GM21447 (cell line): ENCODE data around the gene ATP6V1F.

ENCODE experiments used
- ATAC-seq: cut with Tn5 transposase; IDR thresholded peaks from one replicate; pipeline ENCODE4 v1.9.1; 2021; ENCODE audit not compliant: unreplicated experiment

ATP6V1F gene

DNA sequence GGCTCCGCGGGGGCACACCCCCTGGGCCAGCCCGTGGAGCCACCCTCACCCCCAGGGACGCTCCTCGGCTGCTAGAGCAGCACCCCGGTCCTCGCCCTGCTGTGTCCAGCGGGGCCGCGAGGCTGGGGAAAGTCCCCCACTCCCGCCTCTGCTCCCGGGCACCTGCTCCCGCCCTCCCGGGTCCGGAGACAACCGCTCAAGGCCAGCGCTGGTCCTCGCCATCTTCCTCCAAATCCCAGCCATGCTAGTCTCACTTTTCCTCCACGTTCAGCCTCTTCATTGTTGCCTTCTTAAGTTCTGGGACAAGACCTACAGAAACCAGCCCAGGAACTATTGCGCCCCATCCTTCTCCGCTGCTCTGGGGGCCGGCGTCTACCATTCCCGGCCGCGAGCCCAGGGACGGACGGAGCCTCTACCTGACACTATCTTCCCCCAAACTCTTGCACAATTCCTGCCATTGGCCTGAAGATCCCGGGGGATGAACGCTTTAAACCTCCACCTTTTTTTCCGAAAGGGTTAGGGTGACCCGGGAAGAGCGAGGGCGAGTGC is 52.7 kb downstream of the ATP6V1F start:
- ATAC-seq, result no peak
